Measurements from ENCODE around the gene PITX3.

The PITX3 gene

GRCh38 chr10:102237711-102238252 lies 3.5 kb downstream of the PITX3 start:
- DNase-seq (ENCODE audit: extremely low read depth, low read depth): no peak
- TF ChIP-seq, protein P1, sequence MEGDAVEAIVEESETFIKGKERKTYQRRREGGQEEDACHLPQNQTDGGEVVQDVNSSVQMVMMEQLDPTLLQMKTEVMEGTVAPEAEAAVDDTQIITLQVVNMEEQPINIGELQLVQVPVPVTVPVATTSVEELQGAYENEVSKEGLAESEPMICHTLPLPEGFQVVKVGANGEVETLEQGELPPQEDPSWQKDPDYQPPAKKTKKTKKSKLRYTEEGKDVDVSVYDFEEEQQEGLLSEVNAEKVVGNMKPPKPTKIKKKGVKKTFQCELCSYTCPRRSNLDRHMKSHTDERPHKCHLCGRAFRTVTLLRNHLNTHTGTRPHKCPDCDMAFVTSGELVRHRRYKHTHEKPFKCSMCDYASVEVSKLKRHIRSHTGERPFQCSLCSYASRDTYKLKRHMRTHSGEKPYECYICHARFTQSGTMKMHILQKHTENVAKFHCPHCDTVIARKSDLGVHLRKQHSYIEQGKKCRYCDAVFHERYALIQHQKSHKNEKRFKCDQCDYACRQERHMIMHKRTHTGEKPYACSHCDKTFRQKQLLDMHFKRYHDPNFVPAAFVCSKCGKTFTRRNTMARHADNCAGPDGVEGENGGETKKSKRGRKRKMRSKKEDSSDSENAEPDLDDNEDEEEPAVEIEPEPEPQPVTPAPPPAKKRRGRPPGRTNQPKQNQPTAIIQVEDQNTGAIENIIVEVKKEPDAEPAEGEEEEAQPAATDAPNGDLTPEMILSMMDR (IDR thresholded peaks at IDR 0.05; ENCODE audit: low read depth, low read length, missing control alignments): no peak

GRCh38 chr10:102236006-102236405 lies 5.3 kb downstream of the PITX3 start:
- H3K4me3 ChIP-seq (replicated peaks; ENCODE audit: low read depth, low read length): no peak overlapping the region
- TF ChIP-seq, protein P1 (IDR thresholded peaks at IDR 0.05; ENCODE audit: low read depth, low read length, missing control alignments): no peak
- no peak for DNase-seq (ENCODE audit: extremely low read depth, low read depth)

More at GRCh38 chr10:102237711-102238252, 3.5 kb downstream of the PITX3 start:
- no peak overlapping the region for H3K4me3 ChIP-seq (replicated peaks; ENCODE audit: low read depth, low read length)

DNA sequence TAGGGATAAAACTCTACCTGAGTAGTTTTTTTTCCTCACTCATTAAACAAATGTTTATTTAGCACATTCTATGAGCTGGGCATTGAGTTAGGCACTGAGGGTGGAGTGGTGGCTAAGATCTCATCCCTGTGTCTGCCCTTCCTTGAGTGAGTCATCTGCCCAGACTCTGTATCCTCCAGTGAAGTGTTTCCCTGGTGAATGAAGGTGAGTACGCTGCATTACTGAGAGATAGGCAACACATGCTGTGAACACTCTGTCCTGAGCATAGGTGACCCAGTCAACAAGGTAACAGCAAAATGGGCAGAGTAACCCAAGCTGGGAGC lies 5.8 kb downstream of the PITX3 start:
- DNase-seq (ENCODE audit: extremely low read depth, low read depth): no peak
- TF ChIP-seq, protein P1 (IDR thresholded peaks at IDR 0.05; ENCODE audit: low read depth, low read length, missing control alignments): no peak
- no peak overlapping the region for H3K4me3 ChIP-seq (replicated peaks; ENCODE audit: low read depth, low read length)

DNA sequence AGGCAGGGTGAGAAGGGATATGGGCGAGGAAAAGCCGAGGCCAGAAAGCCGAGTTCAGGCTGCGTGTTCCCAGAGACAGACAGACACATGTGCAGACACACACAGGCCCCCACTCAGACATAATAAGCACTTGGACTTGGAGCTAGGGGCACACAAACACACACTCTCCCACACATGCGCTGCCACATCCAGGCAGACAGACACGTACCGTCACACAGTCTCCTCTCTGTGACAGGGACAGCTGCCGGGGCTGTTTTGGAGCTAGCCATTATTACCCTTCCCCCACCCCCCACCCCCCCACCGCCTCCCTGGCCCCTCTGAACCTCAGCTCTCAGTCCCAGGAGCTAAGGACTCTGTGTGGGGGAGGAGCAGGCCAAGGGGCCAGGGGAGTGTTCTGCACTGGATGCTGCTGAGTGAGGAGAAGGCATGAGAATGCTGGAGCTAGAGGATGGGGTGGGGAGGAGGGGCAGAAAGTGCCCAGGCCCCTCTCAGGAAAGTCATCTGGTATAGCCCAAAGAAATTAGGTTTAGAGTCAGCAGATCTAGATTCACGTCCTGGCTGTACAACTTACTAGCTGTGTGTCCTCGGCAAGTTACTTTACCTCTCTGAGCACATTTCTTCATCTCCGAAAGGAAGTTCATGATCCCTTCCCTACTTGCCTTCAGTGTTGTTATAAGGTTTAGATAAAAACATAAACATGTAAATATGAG lies 6.3 kb downstream of the PITX3 start:
- TF ChIP-seq, protein P1 (IDR thresholded peaks at IDR 0.05; ENCODE audit: low read depth, low read length, missing control alignments): no peak
- no peak overlapping the region for H3K4me3 ChIP-seq (replicated peaks; ENCODE audit: low read depth, low read length)
- no peak for DNase-seq (ENCODE audit: extremely low read depth, low read depth)

- H3K4me3 ChIP-seq (replicated peaks; ENCODE audit: low read depth, low read length): no peak overlapping the region
- TF ChIP-seq, protein P1 (IDR thresholded peaks at IDR 0.05; ENCODE audit: low read depth, low read length, missing control alignments): no peak
- DNase-seq (ENCODE audit: extremely low read depth, low read depth): no peak
Measured at GRCh38 chr10:102233997-102234396, 7.3 kb downstream of the PITX3 start.

GRCh38 chr10:102231357-102232318 lies 9.7 kb downstream of the PITX3 start:
- TF ChIP-seq, protein P1 (IDR thresholded peaks at IDR 0.05; ENCODE audit: low read depth, low read length, missing control alignments): peak; percentile 82
- DNase-seq (ENCODE audit: extremely low read depth, low read depth): no peak
- H3K4me3 ChIP-seq (replicated peaks; ENCODE audit: low read depth, low read length): no peak overlapping the region

All from HFF-Myc (cell line).